T-cell (primary cell): ENCODE data around the gene SEMA4G. TPM values are rescaled to one million over a fixed set of nuclear protein-coding genes. Genes with fewer than 3 reads are reported as not detected.
A peak's percentile ranks its signal among the peaks of the same experiment; 100 is the strongest.

Experiments
- ATAC-seq, 4 experiments: fragments of 200-7000 bp in 3 of 4; fragments of 150-1000 bp in 1 of 4; cut with Tn5 transposase; replicated peaks in 1 of 4; 1 replicate in 3 of 4; 2 replicates in 1 of 4; pipeline ENCODE4 v1.10.0; 2021; ENCODE audit warnings: moderate library complexity in 3 of 4, mild to moderate bottlenecking in 2 of 4, moderate number of reproducible peaks in 1 of 4
- CTCF ChIA-PET, 2 donors: fragments of 300-600 bp; sonication (Branson Sonifier 250); formaldehyde crosslinking; loops; one replicate each; lab custom pipeline; 2022; ENCODE audit warnings: antibody characterized with exemption in 2 of 2; lab: Charles Lee
- POLR2A ChIA-PET, 2 donors: fragments of 300-600 bp; sonication (Branson Sonifier 250); formaldehyde crosslinking; loops; one replicate each; lab custom pipeline; 2022; ENCODE audit warnings: antibody characterized with exemption in 2 of 2; lab: Charles Lee
- DNase-seq, 35 experiments: peaks; one replicate each; pipeline versions ENCODE4 v3.0.0 to v3.0.0-alpha.2; 2013 to 2023
- H3K27ac ChIP-seq: one replicate; pipeline ENCODE4 v1.5.1; 2013; ENCODE audit warnings: low read length
- H3K27me3 ChIP-seq, 2 experiments: replicated peaks in 1 of 2; 1 replicate in 1 of 2; 2 replicates in 1 of 2; pipeline versions ENCODE4 v1.6.1 to v1.7.0; 2013; ENCODE audit warnings: low read length in 1 of 2, mixed read lengths in 1 of 2; ENCODE audit not compliant: control insufficient read depth in 2 of 2, insufficient read depth in 2 of 2; ENCODE audit errors: extremely low read depth in 1 of 2
- H3K36me3 ChIP-seq, 2 donors: 1 replicate in 1 of 2; 2 replicates in 1 of 2; pipeline versions ENCODE4 v1.6.1 to v1.7.0; 2013; ENCODE audit warnings: low read length in 1 of 2; ENCODE audit not compliant: control insufficient read depth in 2 of 2, insufficient read depth in 1 of 2; ENCODE audit errors: extremely low read depth in 1 of 2
- H3K4me1 ChIP-seq, 2 experiments: 1 replicate in 1 of 2; 2 replicates in 1 of 2; pipeline versions ENCODE4 v1.6.1 to v1.7.0; 2013; ENCODE audit warnings: low read length in 2 of 2, mixed read lengths in 1 of 2; ENCODE audit not compliant: insufficient read depth in 2 of 2, control insufficient read depth in 1 of 2; ENCODE audit errors: extremely low read depth in 1 of 2
- H3K4me3 ChIP-seq, 2 donors: 1 replicate in 1 of 2; 2 replicates in 1 of 2; pipeline versions ENCODE4 v1.5.1 to v1.7.0; 2013; ENCODE audit warnings: mild to moderate bottlenecking in 2 of 2, low read length in 1 of 2, moderate library complexity in 1 of 2; ENCODE audit not compliant: control insufficient read depth in 1 of 2; ENCODE audit errors: extremely low read depth in 1 of 2
- H3K9me3 ChIP-seq: 2 replicates; pipeline ENCODE4 v1.7.0; 2013
- H3K27ac Mint-ChIP-seq, 2 donors: one replicate each; pipeline ENCODE4 v1.8.0; 2020 to 2021; ENCODE audit warnings: mild to moderate bottlenecking in 2 of 2, mixed read lengths in 2 of 2
- H3K27me3 Mint-ChIP-seq, 2 donors: one replicate each; pipeline ENCODE4 v1.8.0; 2021 to 2022; ENCODE audit warnings: mixed read lengths in 2 of 2
- H3K36me3 Mint-ChIP-seq: one replicate; pipeline ENCODE4 v1.8.0; 2021; ENCODE audit warnings: mixed read lengths
- H3K4me1 Mint-ChIP-seq, 3 donors: one replicate each; pipeline ENCODE4 v1.8.0; 2020 to 2022; ENCODE audit warnings: mixed read lengths in 3 of 3, mild to moderate bottlenecking in 1 of 3
- H3K4me3 Mint-ChIP-seq, 3 donors: one replicate each; pipeline ENCODE4 v1.8.0; 2020 to 2022; ENCODE audit warnings: mild to moderate bottlenecking in 3 of 3, mixed read lengths in 3 of 3, moderate library complexity in 3 of 3
- H3K9me3 Mint-ChIP-seq, 3 donors: one replicate each; pipeline ENCODE4 v1.8.0; 2020 to 2022; ENCODE audit warnings: mixed read lengths in 3 of 3
- WGBS: methylation state at CpG from one replicate; pipeline ENCODE4 v1.1.5; 2013; ENCODE audit warnings: missing lambda C conversion rate; ENCODE audit not compliant: insufficient coverage; 5-methylcytosine and 5-hydroxymethylcytosine counted together
- total RNA-seq, 35 experiments: library from RNA in 6 of 35; stranded (reverse) in 6 of 35; fragments of 120-200 nt in 1 of 35; gene quantifications; one replicate each; pipeline versions ENCODE4 v1.2.1 to v1.2.4 and lab custom pipeline; 2013 to 2026

Gene SEMA4G
- total RNA-seq, 5 donors from 2014 or later (not counting 1 experiment from before 2014, with no cell fraction given) = 1.1 to 2.8 (median 1.4) TPM

DNA sequence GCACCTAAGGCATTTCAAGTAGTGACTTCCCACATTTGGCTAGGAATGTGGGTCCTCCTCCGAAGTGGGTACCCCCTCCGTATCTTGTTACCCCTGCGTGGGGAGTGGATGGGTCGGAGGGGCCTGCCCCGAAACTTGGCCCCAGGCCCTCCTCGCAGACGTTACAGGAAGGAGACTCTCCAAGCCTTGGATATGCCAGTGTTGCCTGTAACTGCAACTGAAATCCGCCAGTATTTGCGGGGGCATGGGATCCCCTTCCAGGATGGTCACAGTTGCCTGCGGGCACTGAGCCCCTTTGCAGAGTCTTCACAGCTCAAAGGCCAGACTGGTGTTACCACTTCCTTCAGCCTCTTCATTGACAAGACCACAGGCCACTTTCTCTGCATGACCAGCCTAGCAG is 18.9 kb downstream of the SEMA4G start:
- DNase-seq (no peak), ATAC-seq (no peak)
- peaks cover 38% of the 10 kb centered on the region for H3K36me3 Mint-ChIP-seq
- peaks cover 38 to 50% (median 43%) of the 10 kb centered on the region in 3 donors for H3K4me1 Mint-ChIP-seq
- H3K9me3 ChIP-seq = no peaks in the 10 kb centered on the region
- ChIA-PET CTCF (interaction anchor here in 1 of 2 donors (3.3 kb wide), 1 partner anchor 9 kb away, joined by 11 read pairs; no protein-coding TSS in a partner anchor), POLR2A (no interaction called here)
- no peaks in the 10 kb centered on the region for H3K27me3 ChIP-seq
- peaks cover 12 to 35% of the 10 kb centered on the region in 2 donors for H3K36me3 ChIP-seq
- H3K4me3 Mint-ChIP-seq = peak overlapping the region; percentile 89 to 99 (median 93)
- H3K27ac Mint-ChIP-seq = no peak overlapping the region
- no peaks in the 10 kb centered on the region for H3K27me3 Mint-ChIP-seq
- H3K4me3 ChIP-seq = peak overlapping the region; percentile 91 to 92
- 77% methylated on average over 10 of the region's 10 CpGs for WGBS
- H3K9me3 Mint-ChIP-seq = no peaks in the 10 kb centered on the region
- peaks cover 7 to 39% of the 10 kb centered on the region in 2 experiments for H3K4me1 ChIP-seq
- no peak overlapping the region for H3K27ac ChIP-seq

DNA sequence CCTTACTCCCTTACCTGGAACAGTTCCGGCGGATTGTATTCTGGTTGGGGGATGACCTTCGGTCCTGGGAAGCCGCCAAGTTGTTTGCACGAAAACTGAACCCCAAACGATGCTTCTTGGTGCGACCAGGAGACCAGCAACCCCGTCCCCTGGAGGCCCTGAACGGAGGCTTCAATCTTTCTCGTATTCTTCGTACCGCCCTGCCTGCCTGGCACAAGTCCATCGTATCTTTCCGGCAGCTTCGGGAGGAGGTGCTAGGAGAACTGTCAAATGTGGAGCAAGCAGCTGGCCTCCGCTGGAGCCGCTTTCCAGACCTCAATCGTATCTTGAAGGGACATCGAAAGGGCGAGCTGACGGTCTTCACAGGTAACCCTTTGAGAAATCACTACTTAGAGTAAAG is 19.8 kb downstream of the SEMA4G start:
- DNase-seq = no peak
- ChIA-PET POLR2A (no interaction called here), CTCF (interaction anchor here in 1 of 2 donors (3.3 kb wide), 1 partner anchor 8 kb away, joined by 11 read pairs; no protein-coding TSS in a partner anchor)
- Histone ChIP-seq H3K4me3 (no peak overlapping the region), H3K36me3 (peaks cover 12 to 33% of the 10 kb centered on the region in 2 donors), H3K27me3 (no peaks in the 10 kb centered on the region), H3K27ac (no peak overlapping the region), H3K4me1 (peaks cover 7 to 39% of the 10 kb centered on the region in 2 experiments), H3K9me3 (no peaks in the 10 kb centered on the region)
- no peaks in the 10 kb centered on the region for H3K9me3 Mint-ChIP-seq
- peaks cover 37% of the 10 kb centered on the region for H3K36me3 Mint-ChIP-seq
- WGBS = 94% methylated on average over 21 of the region's 21 CpGs
- H3K27ac Mint-ChIP-seq = no peak overlapping the region
- peaks cover 38 to 50% (median 43%) of the 10 kb centered on the region in 3 donors for H3K4me1 Mint-ChIP-seq
- no peak for ATAC-seq
- H3K4me3 Mint-ChIP-seq = no peak overlapping the region
- H3K27me3 Mint-ChIP-seq = no peaks in the 10 kb centered on the region

DNA sequence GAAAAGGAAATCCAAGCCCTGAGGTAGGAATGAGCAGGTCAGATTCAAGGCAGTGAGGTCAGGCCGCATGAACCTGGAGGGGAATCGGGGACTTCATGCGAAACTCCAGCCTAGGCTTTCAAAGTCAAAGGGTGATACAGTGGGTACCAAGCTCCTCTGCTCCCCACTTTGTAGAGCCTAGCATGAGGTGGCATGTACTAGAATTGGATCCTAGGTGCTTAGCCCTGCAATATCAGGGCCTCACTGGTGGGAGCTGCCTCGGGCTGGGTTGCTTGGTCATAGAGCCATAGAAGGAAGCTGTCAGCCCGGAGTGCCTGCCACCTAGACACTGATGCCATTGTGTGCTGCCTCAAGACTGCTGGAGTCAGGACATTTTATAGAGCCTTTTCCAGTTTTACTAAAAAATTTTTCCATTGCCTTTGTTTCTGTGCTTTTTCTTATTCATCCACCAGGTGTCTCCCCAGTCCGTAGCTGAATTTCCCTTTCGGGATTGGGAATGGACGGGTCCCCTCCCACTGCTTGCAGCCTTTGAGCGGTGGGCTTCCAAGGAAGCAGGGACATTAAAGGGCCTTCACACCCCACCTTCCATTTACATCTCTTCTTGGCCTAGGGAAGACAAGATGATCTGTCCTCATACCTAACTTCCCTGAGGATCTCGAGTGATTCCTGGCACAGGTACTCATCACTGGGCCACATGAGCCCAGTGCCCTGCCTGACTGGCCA is 24.8 kb downstream of the SEMA4G start:
- no peak for ATAC-seq
- ChIA-PET POLR2A (no interaction called here), CTCF (interaction anchor here in 1 of 2 donors (1.5 kb wide), 1 partner anchor 20 kb away, joined by 4 read pairs; no protein-coding TSS in a partner anchor)
- Mint-ChIP-seq H3K4me1 (peaks cover 28 to 42% (median 37%) of the 10 kb centered on the region in 3 donors), H3K9me3 (no peaks in the 10 kb centered on the region), H3K4me3 (no peak overlapping the region), H3K27me3 (no peaks in the 10 kb centered on the region), H3K36me3 (peaks cover 16% of the 10 kb centered on the region), H3K27ac (peak overlapping the region; percentile 65 to 66)
- H3K36me3 ChIP-seq = peaks cover 10 to 25% of the 10 kb centered on the region in 2 donors
- no peaks in the 10 kb centered on the region for H3K27me3 ChIP-seq
- peaks cover 12 to 31% of the 10 kb centered on the region in 2 experiments for H3K4me1 ChIP-seq
- no peak for DNase-seq
- H3K4me3 ChIP-seq = no peak overlapping the region
- WGBS = 89% methylated on average over 10 of the region's 10 CpGs
- H3K27ac ChIP-seq = no peak overlapping the region
- H3K9me3 ChIP-seq = no peaks in the 10 kb centered on the region

DNA sequence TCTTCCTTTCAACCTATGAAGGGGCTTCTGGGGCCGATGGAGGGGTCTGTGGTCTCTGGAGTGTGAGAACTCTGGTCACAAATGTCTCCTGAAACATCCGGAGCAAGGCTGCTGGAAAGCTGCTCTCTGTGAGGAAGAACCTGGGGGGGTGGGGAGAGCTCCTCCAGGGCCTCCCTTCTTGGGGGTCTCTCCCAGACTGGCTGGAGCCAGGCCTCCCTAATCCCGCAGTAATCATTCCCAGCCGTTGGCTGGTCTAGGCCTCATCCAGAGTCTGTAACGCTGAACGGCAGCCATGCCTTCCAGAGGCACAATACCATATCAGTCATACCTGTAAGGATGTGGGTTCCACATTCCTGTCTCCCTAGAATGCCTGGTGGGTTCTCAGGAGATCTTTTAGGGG is 25.9 kb downstream of the SEMA4G start:
- no peaks in the 10 kb centered on the region for H3K27me3 ChIP-seq
- POLR2A ChIA-PET = no interaction called here

DNA sequence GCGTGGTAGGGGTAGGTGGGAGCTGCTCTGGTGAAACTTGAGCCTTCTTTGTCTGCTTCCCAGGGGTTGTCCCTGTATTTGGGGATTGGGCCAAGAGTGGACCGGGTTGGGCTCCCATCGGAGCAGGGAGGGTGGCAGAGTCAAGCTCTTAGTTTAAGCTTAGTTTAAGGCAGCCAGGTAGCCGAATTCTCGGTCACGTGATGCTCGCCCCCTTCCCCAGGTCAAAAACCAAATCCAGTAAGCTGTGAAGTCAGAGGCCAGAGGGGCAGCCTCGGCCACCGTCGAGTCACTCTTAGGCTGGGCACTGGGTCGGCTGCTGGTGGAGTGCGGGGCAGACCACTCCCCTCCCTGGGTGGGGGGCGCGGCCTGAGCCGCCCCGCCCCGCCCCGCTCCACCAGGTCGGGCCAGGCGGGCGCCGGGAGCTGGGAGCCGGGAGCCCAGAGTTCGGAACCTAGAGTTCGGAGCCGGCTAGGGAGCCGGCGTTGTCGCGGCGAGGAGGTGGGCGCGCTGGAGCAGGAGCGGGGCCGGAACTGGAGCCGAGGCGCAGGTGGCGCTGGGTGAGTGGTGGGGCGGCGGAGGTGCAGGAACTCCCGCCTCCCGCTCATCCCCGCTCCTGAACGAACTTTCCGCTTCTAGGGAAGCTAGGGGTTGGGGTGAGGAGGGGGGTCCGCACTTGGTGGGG is 27.5 kb downstream of the SEMA4G start:
- H3K4me1 Mint-ChIP-seq = peaks cover 24 to 32% (median 30%) of the 10 kb centered on the region in 3 donors
- peaks cover 12 to 38% of the 10 kb centered on the region in 2 experiments for H3K4me1 ChIP-seq
- H3K9me3 Mint-ChIP-seq = no peaks in the 10 kb centered on the region
- H3K4me3 ChIP-seq = peak overlapping the region; percentile 91 to 96
- ATAC-seq (peak; percentile 26 to 36 (median 30)), DNase-seq (peak in 17 of 35 experiments; percentile 15 to 60 (median 25))
- CTCF ChIA-PET = interaction anchor here (0.5 to 2.6 kb wide), 7 partner anchors 9 to 488 kb away, joined by 3 to 11 read pairs (median 5); partner anchors contain the start of genes MRPL43 (in 2 of the 2) and TWNK (in 2 of the 2)
- POLR2A ChIA-PET = no interaction called here
- no peaks in the 10 kb centered on the region for H3K27me3 ChIP-seq
- no peaks in the 10 kb centered on the region for H3K9me3 ChIP-seq
- H3K27ac Mint-ChIP-seq = peak overlapping the region; percentile 95 to 97
- peak overlapping the region; percentile 80 to 95 (median 92) for H3K4me3 Mint-ChIP-seq
- H3K36me3 ChIP-seq = peaks cover 2 to 5% of the 10 kb centered on the region in 2 donors
- no peaks in the 10 kb centered on the region for H3K27me3 Mint-ChIP-seq
- peaks cover 4% of the 10 kb centered on the region for H3K36me3 Mint-ChIP-seq
- 5% methylated on average over 43 of the region's 46 CpGs for WGBS
- H3K27ac ChIP-seq = peak overlapping the region; percentile 80

More for the DNA sequence above, 25.9 kb downstream of the SEMA4G start:
- 93% methylated on average over 3 of the region's 6 CpGs for WGBS
- no peak overlapping the region for H3K27ac ChIP-seq
- Mint-ChIP-seq H3K27ac (peak overlapping the region; percentile 93 to 97), H3K36me3 (peaks cover 16% of the 10 kb centered on the region), H3K9me3 (no peaks in the 10 kb centered on the region), H3K4me1 (peaks cover 26 to 34% (median 33%) of the 10 kb centered on the region in 3 donors), H3K4me3 (peak overlapping the region; percentile 34 to 95 (median 39)), H3K27me3 (no peaks in the 10 kb centered on the region)
- H3K9me3 ChIP-seq = no peaks in the 10 kb centered on the region
- CTCF ChIA-PET = no interaction called here
- H3K4me1 ChIP-seq = peaks cover 12 to 29% of the 10 kb centered on the region in 2 experiments
- no peak overlapping the region for H3K4me3 ChIP-seq
- ATAC-seq = no peak
- DNase-seq = no peak
- H3K36me3 ChIP-seq = peaks cover 10 to 19% of the 10 kb centered on the region in 2 donors
